A549 (cell line): ENCODE data around the gene PBX4. TPM values are rescaled to one million over a fixed set of nuclear protein-coding genes. Genes with fewer than 3 reads are reported as not detected.
A peak's percentile ranks its signal among the peaks of the same experiment; 100 is the strongest.

ENCODE experiments used
- ATAC-seq, 2 experiments: fragments of 200-7000 bp in 1 of 2; fragments of >200 bp in 1 of 2; cut with Nextera tagmentation in 1 of 2; cut with Tn5 transposase in 1 of 2; 3 replicates each; pipeline versions ENCODE4 v1.8.0 to v1.9.1; 2018 to 2020; ENCODE audit warnings: mild to moderate bottlenecking in 1 of 2, moderate library complexity in 1 of 2
- CTCF ChIA-PET: fragments of 300-600 bp; sonication (Branson Sonifier 250); formaldehyde crosslinking; extraction: SDS; loops from one replicate; lab custom pipeline; 2021; ENCODE audit warnings: antibody characterized with exemption, inconsistent platforms; lab: Yijun Ruan, JAX
- POLR2A ChIA-PET: fragments of 350-600 bp; formaldehyde crosslinking; extraction: SDS; loops from one replicate; lab custom pipeline; 2021; ENCODE audit warnings: antibody characterized with exemption, inconsistent platforms; lab: Yijun Ruan, JAX
- DNase-seq, 2 experiments: peaks; one replicate each; pipeline versions ENCODE4 v3.0.0 to v3.0.0-alpha.2; 2011 to 2016; ENCODE audit warnings: low read depth in 1 of 2, low spot score in 1 of 2
- FAIRE-seq: peaks from 2 replicates; lab custom pipeline; 2011; peaks lifted over from hg19 to GRCh38; lab: Jason Lieb, UNC
- H3K27ac ChIP-seq, 2 experiments: fragments of >200 bp; sonication (Bioruptor Twin); formaldehyde crosslinking; 3 replicates each; pipeline ENCODE4 v1.5.1; 2016 to 2017
- H3K4me1 ChIP-seq: fragments of >200 bp; sonication (Bioruptor Twin); formaldehyde crosslinking; 3 replicates; pipeline ENCODE4 v1.6.1; 2016
- H3K4me2 ChIP-seq: fragments of >200 bp; sonication (Bioruptor Twin); formaldehyde crosslinking; 3 replicates; pipeline ENCODE4 v1.6.1; 2016
- H3K4me3 ChIP-seq: fragments of >200 bp; sonication (Bioruptor Twin); formaldehyde crosslinking; 3 replicates; pipeline ENCODE4 v1.5.1; 2016
- H3K9me3 ChIP-seq: fragments of >200 bp; sonication (Bioruptor Twin); formaldehyde crosslinking; 3 replicates; pipeline ENCODE4 v1.6.1; 2016
- BHLHE40 ChIP-seq: IDR thresholded peaks from 2 replicates; pipeline ENCODE4 v1.6.1; 2012; ENCODE audit warnings: low read depth, low read length, inconsistent platforms
- CTCF ChIP-seq: fragments of >200 bp; sonication (Bioruptor Twin); formaldehyde crosslinking; IDR thresholded peaks from 3 replicates; pipeline ENCODE4 v1.5.1; 2016
- GATA3 ChIP-seq: IDR thresholded peaks from 2 replicates; pipeline ENCODE4 v1.6.1; 2012; ENCODE audit warnings: borderline replicate concordance
- HDAC2 ChIP-seq: fragments of 200-600 bp; sonication (generic); IDR thresholded peaks from 2 replicates; pipeline ENCODE4 v1.6.1; 2016
- HEYL ChIP-seq: fragments of 250-450 bp; sonication (Bioruptor Pico); IDR thresholded peaks from 2 replicates; pipeline ENCODE4 v1.8.0; 2021; ENCODE audit warnings: mild to moderate bottlenecking, moderate library complexity
- MAFK ChIP-seq: fragments of 450-650 bp; IDR thresholded peaks from 2 replicates; pipeline ENCODE4 v1.6.1; 2014; ENCODE audit not compliant: partially characterized antibody
- PHF8 ChIP-seq: fragments of 200-600 bp; sonication (generic); IDR thresholded peaks from 2 replicates; pipeline ENCODE4 v1.6.1; 2016; ENCODE audit warnings: low read depth, mild to moderate bottlenecking, antibody characterized with exemption, moderate library complexity, borderline replicate concordance
- POLR2A ChIP-seq: IDR thresholded peaks from 2 replicates; pipeline ENCODE4 v1.6.1; 2012; ENCODE audit warnings: mild to moderate bottlenecking, low read length
- POLR2AphosphoS2 ChIP-seq: conservative IDR thresholded peaks from 2 replicates; pipeline ENCODE4 v1.6.1; 2012; ENCODE audit warnings: low read length, improper control_type of control experiment, inconsistent platforms
- RAD21 ChIP-seq, 2 experiments: fragments of >200 bp in 1 of 2; sonication (Bioruptor Twin) in 1 of 2; formaldehyde crosslinking in 1 of 2; IDR thresholded peaks in 1 of 2; conservative IDR thresholded peaks in 1 of 2; 2 replicates in 1 of 2; 3 replicates in 1 of 2; pipeline ENCODE4 v1.6.1; 2012 to 2018; ENCODE audit warnings: inconsistent platforms in 1 of 2
- RARB ChIP-seq: fragments of 250-450 bp; sonication (Bioruptor Pico); IDR thresholded peaks from 2 replicates; pipeline ENCODE4 v1.8.0; 2021; ENCODE audit warnings: mild to moderate bottlenecking, moderate library complexity
- RFX5 ChIP-seq: fragments of 450-650 bp; IDR thresholded peaks from 2 replicates; pipeline ENCODE4 v1.7.1; 2014; ENCODE audit warnings: antibody characterized with exemption, mild to moderate bottlenecking, moderate library complexity
- RNF2 ChIP-seq: fragments of 200-600 bp; sonication (generic); IDR thresholded peaks from 2 replicates; pipeline ENCODE4 v1.6.1; 2016; ENCODE audit warnings: low read depth, mild to moderate bottlenecking, antibody characterized with exemption, moderate library complexity, borderline replicate concordance
- SMC3 ChIP-seq: fragments of >200 bp; sonication (Bioruptor Twin); formaldehyde crosslinking; IDR thresholded peaks from 3 replicates; pipeline ENCODE4 v1.6.1; 2018; ENCODE audit warnings: inconsistent platforms
- TP53 ChIP-seq: fragments of 250-450 bp; sonication (Bioruptor Pico); IDR thresholded peaks from 2 replicates; pipeline ENCODE4 v1.5.0; 2021; ENCODE audit warnings: mild to moderate bottlenecking, moderate library complexity
- USF2 ChIP-seq: fragments of 450-650 bp; IDR thresholded peaks from 2 replicates; pipeline ENCODE4 v1.6.1; 2014; ENCODE audit warnings: antibody characterized with exemption
- ZNF302 ChIP-seq: fragments of 250-450 bp; sonication (Bioruptor Pico); IDR thresholded peaks from 2 replicates; pipeline ENCODE4 v1.9.0; 2021; ENCODE audit warnings: inconsistent platforms, mild to moderate bottlenecking, moderate library complexity
- ZSCAN20 ChIP-seq: fragments of 250-450 bp; sonication (Bioruptor Pico); IDR thresholded peaks from 2 replicates; pipeline ENCODE4 v1.8.0; 2022; ENCODE audit warnings: mild to moderate bottlenecking, moderate library complexity
- WGBS: methylation state at CpG from one replicate; pipeline ENCODE4 v1.1.6; 2017; ENCODE audit errors: missing lambda C conversion rate; 5-methylcytosine and 5-hydroxymethylcytosine counted together
- polyA plus RNA-seq, 4 experiments: library from polyadenylated mRNA; depleted of rRNA in 3 of 4; stranded (reverse); fragments of >200 nt; fragmentation: RNase III in 1 of 4; extraction: RNeasy Plus Mini Kit Qiagen cat#74134 plus additional on column Dnase treatment in 1 of 4; gene quantifications; 2 replicates in 3 of 4; 3 replicates in 1 of 4; pipeline ENCODE4 v1.2.3, GENCODE V29; 2011 to 2017
- TF ChIP-seq, protein P1 (sequence below): fragments of 250-450 bp; sonication (Bioruptor Pico); IDR thresholded peaks from 2 replicates; pipeline ENCODE4 v1.5.0; 2020; ENCODE audit warnings: low read depth, mild to moderate bottlenecking, moderate library complexity
- TF ChIP-seq, protein P2 (sequence below): IDR thresholded peaks from 2 replicates; pipeline ENCODE4 v1.6.1; 2012
- TF ChIP-seq, protein P3 (sequence below): IDR thresholded peaks from 2 replicates; pipeline ENCODE4 v1.6.1; 2012
- TF ChIP-seq, protein P4 (sequence below): fragments of >200 bp; sonication (Bioruptor Twin); formaldehyde crosslinking; IDR thresholded peaks from 3 replicates; pipeline ENCODE4 v1.6.1; 2016
- TF ChIP-seq, protein P5 (sequence below): fragments of 150-350 bp; IDR thresholded peaks from 2 replicates; pipeline ENCODE4 v1.6.1; 2014; ENCODE audit warnings: low read depth, mild to moderate bottlenecking, low read length

Gene PBX4
- polyA plus RNA-seq, 2 of the 4 experiments (the other 2 are of a cell fraction): 0.70 to 0.90 TPM

GRCh38 chr19:19523177-19523576 lies 95.3 kb downstream of the PBX4 start:
- FAIRE-seq: no peak
- Histone ChIP-seq H3K4me3 (no peak overlapping the region), H3K4me1 (no peaks in the 10 kb centered on the region), H3K9me3 (no peaks in the 10 kb centered on the region)
- no peak for ATAC-seq
- TF ChIP-seq POLR2AphosphoS2: no peak
- no peak for TF ChIP-seq MAFK
- TF ChIP-seq, protein P1, sequence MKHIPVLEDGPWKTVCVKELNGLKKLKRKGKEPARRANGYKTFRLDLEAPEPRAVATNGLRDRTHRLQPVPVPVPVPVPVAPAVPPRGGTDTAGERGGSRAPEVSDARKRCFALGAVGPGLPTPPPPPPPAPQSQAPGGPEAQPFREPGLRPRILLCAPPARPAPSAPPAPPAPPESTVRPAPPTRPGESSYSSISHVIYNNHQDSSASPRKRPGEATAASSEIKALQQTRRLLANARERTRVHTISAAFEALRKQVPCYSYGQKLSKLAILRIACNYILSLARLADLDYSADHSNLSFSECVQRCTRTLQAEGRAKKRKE (CRISPR knock-in tag): no peak
- TF ChIP-seq HEYL (CRISPR knock-in tag): no peak
- no peak for TF ChIP-seq USF2
- no peak for TF ChIP-seq HDAC2
- TF ChIP-seq, all 56 proteins: peak for 0
- no peak overlapping the region for H3K4me2 ChIP-seq
- CTCF ChIA-PET: interaction anchor here (0.8 to 0.9 kb wide), 2 partner anchors 9 to 121 kb away, joined by 3 to 4 read pairs; partner anchors contain the start of gene GMIP
- POLR2A ChIA-PET: no interaction called here
- DNase-seq: no peak
- H3K27ac ChIP-seq: no peak overlapping the region
- 88% methylated on average over 3 of the region's 3 CpGs for WGBS

- Histone ChIP-seq H3K4me2 (no peak overlapping the region), H3K9me3 (no peaks in the 10 kb centered on the region), H3K27ac (no peak overlapping the region), H3K4me1 (peaks cover 5% of the 10 kb centered on the region; the same call in 2 of the 3 replicates), H3K4me3 (no peak overlapping the region)
- DNase-seq (no peak), ATAC-seq (no peak), FAIRE-seq (no peak)
- POLR2A ChIA-PET: no interaction called here
- 82% methylated on average over 6 of the region's 6 CpGs for WGBS
- TF ChIP-seq ZSCAN20 (CRISPR knock-in tag) (no peak), SMC3 (no peak), TP53 (no peak), RFX5 (no peak), RARB (no peak)
- TF ChIP-seq, protein P2, sequence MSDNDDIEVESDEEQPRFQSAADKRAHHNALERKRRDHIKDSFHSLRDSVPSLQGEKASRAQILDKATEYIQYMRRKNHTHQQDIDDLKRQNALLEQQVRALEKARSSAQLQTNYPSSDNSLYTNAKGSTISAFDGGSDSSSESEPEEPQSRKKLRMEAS: no peak
- CTCF ChIA-PET: no interaction called here
These were observed 97.5 kb downstream of the PBX4 start for GRCh38 chr19:19520989-19521388.

GRCh38 chr19:19517235-19517619 lies 101.3 kb downstream of the PBX4 start:
- peak overlapping the region; percentile 88 for H3K4me3 ChIP-seq
- 93% methylated on average over 10 of the region's 10 CpGs for WGBS
- ATAC-seq (no peak), DNase-seq (no peak), FAIRE-seq (no peak)
- no peaks in the 10 kb centered on the region for H3K9me3 ChIP-seq
- H3K27ac ChIP-seq: no peak overlapping the region; a peak in 1 of 6 replicates
- TF ChIP-seq, protein P3, sequence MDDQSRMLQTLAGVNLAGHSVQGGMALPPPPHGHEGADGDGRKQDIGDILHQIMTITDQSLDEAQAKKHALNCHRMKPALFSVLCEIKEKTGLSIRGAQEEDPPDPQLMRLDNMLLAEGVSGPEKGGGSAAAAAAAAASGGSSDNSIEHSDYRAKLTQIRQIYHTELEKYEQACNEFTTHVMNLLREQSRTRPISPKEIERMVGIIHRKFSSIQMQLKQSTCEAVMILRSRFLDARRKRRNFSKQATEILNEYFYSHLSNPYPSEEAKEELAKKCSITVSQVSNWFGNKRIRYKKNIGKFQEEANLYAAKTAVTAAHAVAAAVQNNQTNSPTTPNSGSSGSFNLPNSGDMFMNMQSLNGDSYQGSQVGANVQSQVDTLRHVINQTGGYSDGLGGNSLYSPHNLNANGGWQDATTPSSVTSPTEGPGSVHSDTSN: no peak
- no peak for TF ChIP-seq RNF2
- TF ChIP-seq CTCF: no peak
- TF ChIP-seq, protein P4, sequence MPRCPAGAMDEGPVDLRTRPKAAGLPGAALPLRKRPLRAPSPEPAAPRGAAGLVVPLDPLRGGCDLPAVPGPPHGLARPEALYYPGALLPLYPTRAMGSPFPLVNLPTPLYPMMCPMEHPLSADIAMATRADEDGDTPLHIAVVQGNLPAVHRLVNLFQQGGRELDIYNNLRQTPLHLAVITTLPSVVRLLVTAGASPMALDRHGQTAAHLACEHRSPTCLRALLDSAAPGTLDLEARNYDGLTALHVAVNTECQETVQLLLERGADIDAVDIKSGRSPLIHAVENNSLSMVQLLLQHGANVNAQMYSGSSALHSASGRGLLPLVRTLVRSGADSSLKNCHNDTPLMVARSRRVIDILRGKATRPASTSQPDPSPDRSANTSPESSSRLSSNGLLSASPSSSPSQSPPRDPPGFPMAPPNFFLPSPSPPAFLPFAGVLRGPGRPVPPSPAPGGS: no peak
- TF ChIP-seq RAD21 (conservative IDR thresholded peaks at IDR 0.05 in 1 of 2, IDR thresholded peaks at IDR 0.05 in 1 of 2): no peak
- no peak for TF ChIP-seq BHLHE40
- TF ChIP-seq GATA3: no peak
- TF ChIP-seq PHF8: no peak
- no peak for TF ChIP-seq ZNF302
- TF ChIP-seq USF2: no peak
- TF ChIP-seq, protein P5, sequence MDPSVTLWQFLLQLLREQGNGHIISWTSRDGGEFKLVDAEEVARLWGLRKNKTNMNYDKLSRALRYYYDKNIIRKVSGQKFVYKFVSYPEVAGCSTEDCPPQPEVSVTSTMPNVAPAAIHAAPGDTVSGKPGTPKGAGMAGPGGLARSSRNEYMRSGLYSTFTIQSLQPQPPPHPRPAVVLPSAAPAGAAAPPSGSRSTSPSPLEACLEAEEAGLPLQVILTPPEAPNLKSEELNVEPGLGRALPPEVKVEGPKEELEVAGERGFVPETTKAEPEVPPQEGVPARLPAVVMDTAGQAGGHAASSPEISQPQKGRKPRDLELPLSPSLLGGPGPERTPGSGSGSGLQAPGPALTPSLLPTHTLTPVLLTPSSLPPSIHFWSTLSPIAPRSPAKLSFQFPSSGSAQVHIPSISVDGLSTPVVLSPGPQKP: no peak
- no peak for TF ChIP-seq POLR2A
- no peak for TF ChIP-seq HDAC2
- ChIA-PET CTCF (interaction anchor here (1.1 kb wide), 1 partner anchor 15 kb away, joined by 5 read pairs; no protein-coding TSS in a partner anchor), POLR2A (interaction anchor here (0.9 kb wide), 1 partner anchor 112 kb away, joined by 3 read pairs; the partner anchor contains the start of gene GATAD2A)
- H3K4me1 ChIP-seq: peaks cover 8% of the 10 kb centered on the region; the same call in 2 of the 3 replicates
- peak overlapping the region; percentile 91 for H3K4me2 ChIP-seq
